Stimulated activated CD8-positive, alpha-beta memory T cell treated with anti-CD3 and anti-CD28 coated beads, Interleukin-12 subunit alpha, Interleukin-12 subunit beta, amount 100 ng/mL, for 1 hour (primary cell): ENCODE results near the gene KIF5B.

Source experiments
- DNase-seq: peaks from one replicate; pipeline ENCODE4 v3.0.0-alpha.2; 2020; ENCODE audit warnings: low read depth

The KIF5B gene

GRCh38 chr10:31961277-31962074 lies 94.7 kb downstream of the KIF5B start:
- no peak for DNase-seq

GRCh38 chr10:31959461-31960173 lies 96.6 kb downstream of the KIF5B start:
- no peak for DNase-seq
